IPS DF 19.7 (cell line): ENCODE data around the gene CCR1.

Experiments
- DNase-seq: peaks from one replicate; pipeline ENCODE4 v3.0.0-alpha.2; 2013; ENCODE audit warnings: low read depth, low spot score

Gene CCR1

DNA sequence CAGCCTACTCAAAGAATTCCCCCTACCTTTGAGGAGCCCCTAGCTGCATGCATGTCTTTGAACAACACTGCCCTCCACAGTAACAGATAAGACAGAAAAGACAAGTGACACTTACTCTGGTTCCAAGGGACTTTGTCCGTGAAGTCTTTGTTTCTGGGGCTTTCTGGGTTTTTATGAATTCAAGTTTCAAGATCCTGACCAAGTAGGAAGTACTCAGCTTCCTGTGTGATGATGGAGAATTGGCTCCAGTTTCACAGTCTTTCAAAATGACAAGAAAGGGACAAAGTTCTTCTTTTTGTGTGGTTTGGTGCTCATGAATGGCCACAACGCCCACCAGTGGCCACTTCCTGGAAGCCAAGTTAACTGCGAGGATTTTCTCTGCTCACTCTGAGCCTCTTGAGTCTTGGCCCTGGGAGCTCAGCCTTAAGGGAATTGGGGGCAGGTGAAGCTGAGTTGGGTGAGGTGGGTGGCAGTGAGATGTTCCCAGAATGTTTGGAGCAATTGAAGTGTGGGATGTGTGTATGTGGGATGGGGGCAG, at the start of gene CCR1:
Gene CCR1 (minus strand): TSS at position 147 of the 538 bp plus-strand sequence. CDS start 4,000 bp downstream, outside the sequence.
- DNase-seq = no peak

DNA sequence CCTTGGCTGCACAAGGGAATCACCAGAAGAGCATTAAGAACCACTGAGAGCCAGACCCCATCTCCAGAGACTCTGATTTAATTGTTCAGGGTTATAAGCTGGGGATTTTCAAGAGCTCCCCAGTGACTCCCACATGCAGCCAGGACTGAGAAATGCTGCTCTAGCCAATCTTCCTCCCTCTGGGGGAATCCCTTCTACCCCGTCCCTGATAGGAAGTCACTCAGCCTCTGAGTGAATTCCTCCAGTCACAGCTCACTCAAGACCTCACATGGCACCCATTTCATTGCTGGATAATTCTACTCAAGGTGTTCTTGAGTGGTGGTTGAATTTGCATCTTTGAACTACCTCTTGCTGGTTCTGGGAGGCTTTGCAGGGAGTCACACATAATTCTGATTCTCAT, 44.9 kb upstream of the CCR1 start:
- no peak for DNase-seq

DNA sequence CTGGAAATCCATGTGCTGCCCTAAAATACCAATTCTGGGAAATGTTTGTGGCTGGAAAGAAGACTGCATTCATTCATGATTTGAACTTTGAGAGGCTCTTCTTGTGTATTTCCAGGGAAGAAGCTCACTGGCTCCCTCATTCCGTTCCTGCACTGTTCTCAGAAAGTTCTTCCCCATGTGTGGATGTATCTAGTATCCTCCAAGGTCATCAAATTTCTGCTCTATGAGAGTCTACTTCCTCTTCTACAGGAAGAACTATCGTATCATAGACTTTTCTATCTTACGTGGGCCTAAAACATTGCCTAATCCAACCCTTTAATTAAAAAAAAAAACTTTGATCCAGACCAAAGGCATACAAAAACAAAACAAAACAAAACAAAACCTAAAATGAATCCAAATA, 37.0 kb upstream of the CCR1 start:
- DNase-seq = no peak

DNA sequence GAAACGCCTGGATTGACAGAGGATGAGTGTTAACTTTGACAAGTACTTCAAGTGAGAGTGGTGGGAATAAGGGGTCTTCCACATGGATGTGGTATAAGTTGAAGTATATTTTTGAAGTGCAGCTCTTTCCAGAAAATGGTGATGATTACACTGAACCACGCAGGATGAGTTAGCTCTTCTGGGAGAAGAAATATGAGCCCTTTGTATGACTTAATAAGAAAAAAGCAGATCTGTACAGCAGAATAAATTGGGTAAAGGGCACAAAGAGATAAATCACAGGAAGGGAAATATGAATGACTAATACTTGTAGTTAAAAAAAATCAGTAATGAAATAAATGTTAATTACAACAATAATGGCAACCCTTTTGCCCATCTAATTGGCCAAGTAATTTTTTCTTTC, 35.4 kb upstream of the CCR1 start:
- no peak for DNase-seq

DNA sequence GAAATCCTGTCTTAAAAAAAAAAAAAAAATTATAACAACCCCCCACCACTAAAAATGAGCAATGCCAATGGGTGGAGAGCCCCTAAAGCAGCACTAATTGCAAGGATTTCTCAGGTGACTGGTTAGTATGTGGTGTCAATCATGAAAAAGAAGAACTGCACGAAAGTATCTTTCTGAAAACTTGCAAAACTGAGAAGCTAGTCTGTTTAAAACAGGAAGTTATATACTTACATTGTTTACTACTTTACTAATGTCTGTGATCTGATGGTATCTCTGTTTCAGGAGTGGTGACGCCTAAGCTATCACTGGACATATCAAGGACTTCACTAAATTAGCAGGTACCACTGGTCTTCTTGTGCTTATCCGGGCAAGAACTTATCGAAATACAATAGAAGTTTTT, 34.0 kb upstream of the CCR1 start, which contains the start of gene CCR3:
Gene CCR3 (plus strand): TSS at position 341 of the 400 bp plus-strand sequence. CDS start 22,699 bp downstream, outside the sequence.
- DNase-seq = no peak

DNA sequence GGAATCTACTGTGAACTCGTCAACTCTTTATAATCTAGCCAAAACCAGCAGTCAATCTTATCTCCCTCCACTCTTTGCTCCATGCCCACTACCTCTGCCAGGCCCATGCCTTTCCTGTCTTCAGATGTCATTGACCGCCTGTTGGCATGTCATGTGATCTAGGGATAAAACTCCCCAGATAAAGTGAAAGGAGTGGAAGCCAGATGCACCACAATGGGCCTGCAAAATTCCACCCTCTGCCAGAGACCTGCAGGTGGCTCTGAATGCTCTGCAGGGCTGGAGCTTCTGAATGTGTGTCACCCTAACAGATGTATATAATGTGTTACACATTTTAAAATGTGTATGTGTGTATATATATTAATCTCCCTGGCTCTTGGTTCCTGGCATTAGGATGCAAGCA, 31.8 kb upstream of the CCR1 start:
- no peak for DNase-seq

DNA sequence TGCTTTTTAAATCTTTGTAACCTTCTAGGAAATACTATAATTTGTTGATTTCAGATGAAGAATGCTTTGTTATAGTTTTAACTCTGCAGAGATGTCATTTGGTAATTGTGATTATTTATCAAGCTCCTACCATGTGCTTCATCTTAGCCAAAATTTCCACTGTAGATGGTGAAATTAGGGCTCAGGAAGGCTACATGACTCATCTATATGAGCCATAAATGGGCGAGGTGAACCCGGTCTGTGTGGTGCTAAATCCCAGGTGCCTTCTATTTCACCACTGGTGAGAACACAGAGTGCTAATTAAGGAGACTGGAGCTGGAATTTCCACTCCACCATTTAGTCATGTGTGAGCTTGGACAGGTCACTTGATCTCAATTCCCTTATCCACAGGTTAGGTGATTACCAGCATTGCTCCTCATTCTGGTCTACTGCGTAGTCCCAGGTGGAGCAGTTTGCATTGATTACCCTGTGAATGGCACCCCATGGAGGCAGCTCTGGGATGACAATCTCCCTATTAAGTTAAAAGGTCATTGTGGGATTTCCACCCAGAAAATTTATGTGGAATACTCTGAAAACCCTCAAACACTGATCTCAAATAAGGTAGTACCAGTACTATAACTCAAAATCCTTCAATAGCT, 31.3 kb upstream of the CCR1 start:
- DNase-seq = peak; percentile 15

DNA sequence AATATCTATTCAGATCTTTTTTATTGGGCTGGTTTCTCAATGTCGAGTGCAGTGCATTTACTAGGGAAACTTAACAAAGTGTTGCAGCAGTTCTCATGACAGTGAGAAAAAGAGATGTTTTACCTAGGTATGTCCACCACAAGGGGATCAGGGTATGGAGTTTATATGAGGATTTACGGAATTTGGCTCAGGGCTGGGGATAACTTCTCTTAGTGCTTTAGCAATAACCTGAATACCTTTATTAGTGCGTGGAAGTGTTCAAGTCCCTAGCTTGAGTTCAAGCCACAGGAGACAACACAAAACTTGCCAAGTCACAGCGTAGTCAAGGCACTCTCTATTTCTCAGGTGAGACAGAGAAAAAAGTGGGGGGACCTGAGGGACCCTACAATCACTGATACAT, 30.3 kb upstream of the CCR1 start:
- DNase-seq = no peak

DNA sequence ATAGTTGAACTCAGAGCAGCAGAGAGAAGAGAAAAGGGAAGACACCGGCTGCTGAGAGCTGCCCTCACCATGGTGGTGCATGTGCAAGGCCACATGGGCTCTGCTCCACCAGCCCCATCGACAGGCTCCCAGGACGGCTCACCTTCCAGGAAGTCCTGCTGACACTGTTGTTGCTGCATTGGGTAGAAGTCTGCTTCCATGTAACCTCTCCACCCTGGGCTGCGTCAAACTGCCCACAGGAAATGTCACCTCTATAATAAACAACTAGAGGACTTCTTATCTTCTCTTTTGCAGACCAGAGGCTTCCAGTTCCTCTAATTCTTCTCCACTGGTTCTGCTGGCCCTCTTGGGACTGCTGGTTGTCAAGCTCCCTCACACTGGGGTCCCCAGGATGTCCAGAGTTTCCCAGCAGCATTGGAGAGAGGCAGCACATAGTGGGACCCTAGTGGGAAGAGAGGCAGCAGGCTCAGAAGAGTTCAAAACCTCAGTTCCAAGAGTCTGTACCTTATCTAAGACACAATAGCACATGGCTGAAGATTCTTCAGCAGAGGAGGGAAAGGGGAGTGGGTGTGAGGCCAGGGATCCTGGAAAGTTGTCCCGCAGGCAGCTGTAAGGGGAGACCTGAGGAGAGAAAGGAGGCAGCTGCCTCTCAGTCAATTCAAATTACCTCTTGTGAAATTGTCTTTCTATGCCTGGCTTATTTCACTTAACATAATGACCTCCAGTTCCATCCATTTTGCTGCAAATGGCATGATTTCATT, 28.4 kb upstream of the CCR1 start:
- no peak for DNase-seq

DNA sequence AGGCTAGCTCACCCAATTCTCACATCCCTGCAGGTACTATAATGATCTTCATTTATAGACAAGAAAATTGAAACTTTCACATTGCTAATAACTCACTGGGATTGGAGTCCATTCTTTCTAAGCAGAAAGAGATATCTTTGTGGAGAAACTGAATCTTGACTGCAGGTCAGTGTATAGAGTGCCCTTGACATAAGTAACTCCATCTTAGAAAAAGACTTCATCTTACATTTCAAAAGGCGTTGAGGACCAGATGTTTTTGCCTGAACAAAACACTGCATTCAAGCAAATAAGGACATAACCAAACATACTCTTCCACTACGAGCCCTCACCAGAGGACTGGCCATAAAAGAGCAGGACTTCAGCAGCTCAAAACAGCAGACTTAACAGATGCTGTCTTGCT, 27.3 kb upstream of the CCR1 start:
- DNase-seq = no peak

DNA sequence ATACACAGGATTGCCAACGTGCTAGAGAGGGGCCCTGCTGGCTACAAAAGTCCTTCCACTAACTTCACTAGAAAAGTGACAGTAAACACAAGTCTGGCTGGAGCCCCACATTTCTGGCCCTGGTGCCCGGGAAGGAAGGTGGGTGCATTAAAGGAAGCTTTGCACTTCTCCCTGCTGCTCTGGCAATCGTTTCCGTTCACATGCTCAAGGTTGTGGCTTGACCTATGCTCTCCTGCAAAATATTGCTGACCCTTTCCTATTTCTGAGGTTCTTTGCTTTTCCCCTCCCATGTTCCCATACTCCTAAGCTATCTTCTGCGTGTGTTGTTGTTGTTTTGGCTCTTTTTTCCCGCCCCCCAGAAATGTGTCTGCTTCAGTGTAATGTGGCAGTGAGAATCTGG, 25.1 kb upstream of the CCR1 start:
- DNase-seq = no peak

DNA sequence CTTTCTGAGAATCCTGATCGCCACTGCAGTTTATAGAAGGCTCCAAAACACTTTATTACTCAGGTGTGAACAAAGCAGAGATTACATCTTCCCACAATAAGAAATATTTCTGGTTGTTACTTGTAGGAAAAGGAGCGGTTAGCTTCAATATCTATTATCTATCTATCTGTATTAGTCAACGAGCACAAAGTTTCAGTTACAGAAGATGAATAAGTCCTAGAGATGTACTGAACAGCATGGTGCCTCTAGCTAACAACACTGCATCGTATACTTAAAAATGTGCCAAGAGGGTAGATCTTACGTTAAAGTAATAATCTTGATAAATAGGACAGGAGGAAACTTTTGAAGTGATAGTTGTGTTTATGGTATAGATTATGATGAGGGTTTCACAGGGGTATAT, 23.2 kb upstream of the CCR1 start:
- DNase-seq = no peak

DNA sequence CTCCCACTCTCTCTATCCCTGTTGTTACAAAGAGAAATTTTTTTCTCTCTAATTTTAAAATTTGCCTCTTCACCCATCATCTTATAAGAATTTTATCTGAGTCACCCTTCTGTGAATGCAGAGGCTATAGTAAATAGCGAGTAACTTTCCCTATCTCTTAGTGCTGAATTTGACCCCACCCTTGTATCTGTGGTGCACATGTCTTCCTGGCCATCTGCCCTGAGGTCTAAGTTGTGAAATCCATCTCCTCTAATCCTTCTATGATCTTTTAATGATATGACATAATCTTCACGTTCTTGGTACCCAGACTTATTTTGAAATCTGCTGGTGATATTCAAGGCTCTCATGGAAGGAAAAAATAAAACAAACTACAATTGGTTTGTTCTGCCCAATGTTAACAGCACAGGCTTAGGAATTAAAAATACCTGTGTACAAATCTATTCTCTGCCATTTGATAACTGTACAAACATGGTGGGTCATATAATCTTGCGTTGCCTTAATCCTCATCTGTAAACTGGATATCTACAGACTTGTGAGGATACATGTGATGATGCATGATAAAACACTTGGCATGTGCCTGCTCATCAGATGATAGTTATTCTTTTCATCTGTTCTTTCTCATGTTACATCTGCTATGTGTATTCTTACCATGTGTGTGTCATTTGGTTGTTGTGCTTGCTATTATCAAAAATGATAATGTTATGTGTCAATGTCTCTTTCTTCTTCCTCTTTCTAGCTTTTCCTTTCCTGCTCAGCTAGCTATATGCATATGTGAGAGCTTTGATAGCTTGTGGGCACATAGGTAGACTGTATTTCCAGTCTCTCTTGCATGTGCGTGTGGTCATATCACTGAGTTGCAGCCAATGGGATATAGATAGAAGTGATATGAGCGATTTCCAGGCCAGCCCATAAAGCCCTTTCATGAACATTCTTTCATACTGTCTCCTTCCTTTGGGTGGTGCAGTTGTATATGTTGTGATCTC, 20.4 kb upstream of the CCR1 start:
- DNase-seq = no peak

DNA sequence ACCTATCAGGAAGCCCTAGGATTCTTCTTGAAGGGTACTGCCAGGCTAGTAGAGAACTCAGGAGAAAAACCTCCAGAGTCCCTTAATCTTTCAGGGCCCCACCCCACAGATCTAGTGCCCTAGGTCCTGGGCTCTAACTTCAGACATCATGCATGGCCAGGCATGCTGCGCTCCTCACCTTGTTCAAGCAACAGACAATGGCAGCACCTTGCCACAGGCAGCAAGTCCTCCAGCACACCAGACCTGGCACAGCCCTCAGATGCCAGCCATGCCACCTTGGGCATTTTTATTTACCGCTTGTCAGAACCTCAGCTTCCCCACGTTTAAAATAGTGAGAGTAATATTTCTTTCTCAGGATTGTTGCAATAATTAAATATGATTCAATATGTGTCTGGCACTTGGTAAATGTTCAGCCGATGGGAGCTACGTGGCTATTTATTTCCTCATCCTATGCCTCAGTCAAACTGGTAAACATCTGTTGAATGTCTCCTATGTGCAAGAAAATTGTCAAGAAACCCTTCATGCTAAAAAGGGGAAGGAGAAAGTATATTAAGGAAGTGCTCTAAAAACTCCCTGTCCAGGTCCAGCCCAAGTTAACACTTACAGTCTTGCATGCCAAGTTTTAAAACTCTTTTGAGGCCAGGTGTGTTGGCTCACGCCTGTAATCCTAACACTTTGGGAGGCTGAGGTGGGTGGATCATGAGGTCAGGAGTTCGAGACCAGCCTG, 14.5 kb upstream of the CCR1 start:
- no peak for DNase-seq

DNA sequence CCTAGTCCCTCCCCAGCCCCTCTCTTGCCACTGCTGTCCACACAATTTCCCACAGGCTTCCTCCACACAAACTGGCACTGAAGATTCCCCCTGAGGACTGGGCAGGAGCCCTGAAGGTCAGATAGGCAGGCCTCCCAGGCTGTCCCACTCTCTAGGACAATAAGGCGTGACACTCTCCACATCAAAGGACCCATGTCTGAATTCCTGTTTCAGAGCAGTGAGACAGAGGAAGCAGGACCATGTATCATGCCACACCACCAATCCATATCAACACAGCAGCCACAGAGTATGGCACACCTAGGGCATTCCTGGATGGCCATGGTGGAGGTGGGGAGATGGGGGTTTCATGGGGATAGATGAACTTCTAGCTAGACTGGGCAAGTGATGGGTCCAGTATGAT, 13.8 kb upstream of the CCR1 start:
- DNase-seq = no peak

DNA sequence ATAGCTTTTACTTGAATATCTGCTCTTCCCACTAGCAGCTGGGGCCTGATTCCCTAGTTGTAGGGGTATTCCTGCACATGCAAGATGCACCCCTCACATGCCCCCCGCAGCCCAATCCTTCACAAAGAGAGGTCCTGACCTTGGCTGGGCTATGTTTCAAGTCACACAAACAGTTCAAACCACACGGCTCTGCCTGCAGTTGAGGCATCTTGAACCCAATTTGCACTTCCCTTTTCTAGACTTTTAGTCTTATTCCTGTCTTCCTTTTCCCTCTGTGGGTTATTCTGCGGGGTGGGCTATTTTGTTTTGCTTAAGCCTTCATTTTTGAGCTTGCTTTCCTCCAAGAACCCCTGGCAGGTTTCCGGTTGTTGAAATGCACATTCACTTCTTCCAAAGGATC, 13.3 kb upstream of the CCR1 start:
- no peak for DNase-seq

DNA sequence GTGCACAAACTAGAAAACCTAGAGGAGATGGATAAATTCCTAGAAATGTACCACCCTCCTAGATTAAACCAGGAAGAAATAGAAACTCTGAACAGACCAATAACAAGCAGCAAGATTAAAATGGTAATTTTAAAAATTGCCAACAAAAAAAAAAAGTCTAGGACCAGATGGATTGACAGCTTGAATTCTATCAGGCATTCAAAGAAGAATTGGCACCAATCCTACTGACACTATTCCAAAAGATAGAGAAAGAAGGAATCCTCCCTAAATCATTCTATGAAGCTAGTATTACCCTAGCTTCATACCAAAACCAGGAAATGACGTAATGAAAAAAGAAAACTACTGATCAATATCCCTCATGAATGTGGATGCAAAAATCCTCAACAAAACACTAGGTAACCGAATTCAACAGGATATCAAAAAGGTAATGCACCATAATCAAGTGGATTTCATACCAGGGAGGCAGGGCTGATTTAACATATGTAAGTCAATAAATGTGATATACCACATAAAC, 10.1 kb upstream of the CCR1 start:
- DNase-seq = no peak

DNA sequence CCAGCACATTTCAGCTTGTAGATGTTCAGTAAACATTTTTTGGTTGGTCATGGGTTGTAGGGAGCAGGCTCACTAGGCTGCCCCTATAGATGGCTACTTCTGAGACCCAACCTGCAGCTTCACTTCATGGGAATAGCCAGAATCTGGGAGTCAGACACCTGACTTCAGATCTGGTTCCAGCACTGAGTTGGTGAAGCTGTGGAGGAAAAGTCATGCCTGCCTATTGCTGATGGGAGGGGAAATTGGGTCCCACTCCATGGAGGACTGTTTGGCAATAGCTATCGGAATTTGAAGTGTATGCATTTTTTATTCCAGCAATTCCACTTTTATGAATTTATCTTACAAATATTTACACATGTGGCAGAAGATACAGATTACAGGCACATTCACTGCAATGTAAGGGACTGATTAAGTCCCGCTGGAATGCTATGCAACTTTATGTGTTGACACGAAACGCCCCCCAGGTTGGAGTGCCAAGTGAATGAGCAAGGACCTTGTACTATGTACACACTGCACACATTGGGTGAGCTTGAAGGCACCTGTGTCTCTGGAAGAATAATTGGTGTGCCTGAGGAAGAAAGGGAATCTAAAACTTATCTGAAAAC, 7.8 kb upstream of the CCR1 start:
- no peak for DNase-seq

DNA sequence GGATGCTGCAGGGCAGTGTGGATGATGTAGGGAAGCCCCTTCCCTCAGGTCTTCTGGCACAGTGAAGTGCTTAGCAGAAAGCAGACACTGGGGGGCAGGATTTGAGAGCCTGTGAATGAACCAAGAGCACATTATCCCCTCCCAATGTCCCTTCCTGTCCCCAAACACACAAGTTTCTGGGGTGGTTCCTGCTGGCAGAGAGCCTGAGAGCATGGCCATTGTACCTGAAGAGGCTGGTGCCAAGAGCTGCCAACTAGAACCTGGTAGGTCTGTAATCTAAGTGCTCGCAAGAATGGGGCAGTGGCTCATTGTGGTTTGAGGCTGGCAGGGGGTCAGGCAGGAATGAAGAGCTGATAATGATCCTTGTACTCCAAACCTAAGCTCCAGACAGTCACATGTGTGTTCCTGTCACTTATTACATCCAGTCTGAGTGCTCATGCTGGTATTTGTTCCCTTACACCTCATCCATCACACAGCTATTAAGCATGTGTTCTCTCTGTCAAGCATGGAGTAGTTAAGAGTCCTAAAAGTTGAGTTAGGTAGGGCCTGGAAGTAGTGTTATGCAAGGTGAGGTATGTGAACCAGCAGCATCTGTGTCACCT, 6.7 kb upstream of the CCR1 start:
- DNase-seq = no peak

DNA sequence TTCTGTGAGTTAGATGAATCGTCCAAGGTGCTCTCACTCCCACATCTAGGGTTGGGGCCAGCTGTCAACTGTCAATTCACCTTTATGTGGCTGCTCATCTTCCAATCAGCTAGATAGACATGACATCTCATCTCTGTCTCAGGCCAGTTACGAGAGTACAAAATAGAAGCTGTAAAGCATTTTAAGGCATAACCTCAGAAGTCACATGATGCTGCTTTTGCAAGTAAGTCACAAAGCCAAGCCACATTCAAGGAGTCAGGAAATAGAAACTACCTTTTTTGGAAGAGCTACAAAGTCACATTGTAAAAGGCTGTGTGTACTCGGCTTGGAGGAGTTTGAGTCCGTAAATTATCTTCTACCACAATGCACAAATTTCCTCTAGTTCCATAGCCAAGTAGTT, 5.1 kb upstream of the CCR1 start:
- DNase-seq = no peak
